ENCODE results near the gene PRKCH. TPM values are rescaled to one million over a fixed set of nuclear protein-coding genes. Genes with fewer than 3 reads are reported as not detected.

The PRKCH gene
- total RNA-seq, 1 donor from 2014 or later = 20.2 TPM

GRCh38 chr14:61325166-61325565 is 3.8 kb downstream of the PRKCH start:
- intact Hi-C loops (cut with DNase I) = no loop called here
- no peaks in the 10 kb centered on the region for H3K36me3 ChIP-seq
- H3K9me3 ChIP-seq = peaks cover 0 to 6% of the 10 kb centered on the region in 2 donors
- no peak for DNase-seq (ENCODE audit: low spot score in 2 of 2)
- no peak overlapping the region for H3K4me3 ChIP-seq
- TF ChIP-seq, protein P1, sequence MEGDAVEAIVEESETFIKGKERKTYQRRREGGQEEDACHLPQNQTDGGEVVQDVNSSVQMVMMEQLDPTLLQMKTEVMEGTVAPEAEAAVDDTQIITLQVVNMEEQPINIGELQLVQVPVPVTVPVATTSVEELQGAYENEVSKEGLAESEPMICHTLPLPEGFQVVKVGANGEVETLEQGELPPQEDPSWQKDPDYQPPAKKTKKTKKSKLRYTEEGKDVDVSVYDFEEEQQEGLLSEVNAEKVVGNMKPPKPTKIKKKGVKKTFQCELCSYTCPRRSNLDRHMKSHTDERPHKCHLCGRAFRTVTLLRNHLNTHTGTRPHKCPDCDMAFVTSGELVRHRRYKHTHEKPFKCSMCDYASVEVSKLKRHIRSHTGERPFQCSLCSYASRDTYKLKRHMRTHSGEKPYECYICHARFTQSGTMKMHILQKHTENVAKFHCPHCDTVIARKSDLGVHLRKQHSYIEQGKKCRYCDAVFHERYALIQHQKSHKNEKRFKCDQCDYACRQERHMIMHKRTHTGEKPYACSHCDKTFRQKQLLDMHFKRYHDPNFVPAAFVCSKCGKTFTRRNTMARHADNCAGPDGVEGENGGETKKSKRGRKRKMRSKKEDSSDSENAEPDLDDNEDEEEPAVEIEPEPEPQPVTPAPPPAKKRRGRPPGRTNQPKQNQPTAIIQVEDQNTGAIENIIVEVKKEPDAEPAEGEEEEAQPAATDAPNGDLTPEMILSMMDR (IDR thresholded peaks at IDR 0.05) = no peak
- no peak overlapping the region for H3K27ac ChIP-seq
- H3K4me1 ChIP-seq = peaks cover 0 to 6% of the 10 kb centered on the region in 2 donors
- no peaks in the 10 kb centered on the region for H3K27me3 ChIP-seq

DNA sequence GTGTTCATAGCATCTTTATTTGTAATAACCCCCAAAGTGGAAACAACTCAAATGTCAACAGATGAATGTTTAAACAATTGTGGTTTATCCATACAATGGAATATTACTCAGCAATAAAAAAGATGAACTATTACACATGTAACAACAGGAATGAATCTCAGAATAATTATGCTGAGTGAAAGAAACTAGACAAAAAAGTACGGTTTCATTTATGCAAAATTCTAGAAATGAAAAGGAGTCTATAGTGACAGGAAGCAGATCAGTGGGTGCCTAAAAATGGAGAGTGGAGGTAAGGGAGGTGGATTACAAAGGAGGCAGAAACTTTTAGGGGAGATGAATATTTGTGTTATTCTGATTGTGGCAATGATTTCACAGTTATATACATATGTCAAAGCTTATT is 4.8 kb downstream of the PRKCH start:
- H3K9me3 ChIP-seq = peaks cover 0 to 6% of the 10 kb centered on the region in 2 donors
- intact Hi-C loops (cut with DNase I) = no loop called here
- no peak for DNase-seq (ENCODE audit: low spot score in 2 of 2)
- no peaks in the 10 kb centered on the region for H3K36me3 ChIP-seq
- no peak overlapping the region for H3K4me3 ChIP-seq
- TF ChIP-seq, protein P1 (IDR thresholded peaks at IDR 0.05) = no peak
- H3K27me3 ChIP-seq = no peaks in the 10 kb centered on the region
- H3K4me1 ChIP-seq = peaks cover 0 to 3% of the 10 kb centered on the region in 2 donors
- no peak overlapping the region for H3K27ac ChIP-seq

- Histone ChIP-seq H3K27ac (no peak overlapping the region), H3K4me3 (no peak overlapping the region), H3K9me3 (peaks cover 0 to 6% of the 10 kb centered on the region in 2 donors), H3K36me3 (no peaks in the 10 kb centered on the region), H3K27me3 (no peaks in the 10 kb centered on the region), H3K4me1 (peaks cover 0 to 2% of the 10 kb centered on the region in 2 donors)
- TF ChIP-seq, protein P1 (IDR thresholded peaks at IDR 0.05) = no peak
- intact Hi-C loops (cut with DNase I) = no loop called here
- no peak for DNase-seq (ENCODE audit: low spot score in 2 of 2)
These were observed 5.5 kb downstream of the PRKCH start for GRCh38 chr14:61326847-61327246.

DNA sequence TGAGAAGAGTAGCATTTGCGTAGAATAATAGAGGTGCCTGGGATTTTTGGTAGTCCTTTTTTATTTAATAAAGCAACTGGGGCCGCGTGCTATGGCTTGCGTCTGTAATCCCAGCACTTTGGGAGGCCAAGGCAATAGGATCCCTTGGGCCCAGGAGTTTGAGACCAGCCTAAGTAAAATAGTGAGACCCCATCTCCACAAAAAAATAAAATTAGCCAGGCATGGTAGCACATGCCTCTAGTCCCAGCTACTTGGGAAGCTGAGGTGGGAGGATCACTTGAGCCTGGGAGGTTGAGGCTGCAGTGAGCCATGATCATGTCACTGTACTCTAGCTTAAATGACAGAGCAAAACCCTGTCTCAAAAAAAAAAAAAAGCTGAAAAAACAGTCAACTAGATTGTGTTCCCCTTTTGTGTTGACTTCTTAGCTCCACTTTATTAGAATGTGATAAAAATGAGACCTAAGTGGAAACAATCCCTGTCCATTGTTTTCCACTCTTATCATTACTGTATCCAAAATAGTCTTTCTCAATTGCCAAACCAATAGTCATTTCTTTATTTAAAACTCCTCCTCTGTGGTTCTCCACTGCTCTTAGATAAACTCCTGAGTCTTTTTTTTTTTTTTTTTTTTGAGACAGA is 7.4 kb downstream of the PRKCH start:
- no peaks in the 10 kb centered on the region for H3K4me1 ChIP-seq
- no peak overlapping the region for H3K4me3 ChIP-seq
- intact Hi-C loops (cut with DNase I) = no loop called here
- H3K9me3 ChIP-seq = peaks cover 0 to 6% of the 10 kb centered on the region in 2 donors
- TF ChIP-seq, protein P1 (IDR thresholded peaks at IDR 0.05) = no peak
- no peak for DNase-seq (ENCODE audit: low spot score in 2 of 2)
- H3K27me3 ChIP-seq = no peaks in the 10 kb centered on the region
- H3K36me3 ChIP-seq = no peaks in the 10 kb centered on the region
- no peak overlapping the region for H3K27ac ChIP-seq

GRCh38 chr14:61329478-61330051 is 8.2 kb downstream of the PRKCH start:
- no peaks in the 10 kb centered on the region for H3K4me1 ChIP-seq
- H3K27ac ChIP-seq = no peak overlapping the region
- no peak for DNase-seq (ENCODE audit: low spot score in 2 of 2)
- H3K27me3 ChIP-seq = no peaks in the 10 kb centered on the region
- peaks cover 0 to 6% of the 10 kb centered on the region in 2 donors for H3K9me3 ChIP-seq
- H3K36me3 ChIP-seq = no peaks in the 10 kb centered on the region
- no peak overlapping the region for H3K4me3 ChIP-seq
- TF ChIP-seq, protein P1 (IDR thresholded peaks at IDR 0.05) = no peak
- intact Hi-C loops (cut with DNase I) = no loop called here

All from ascending aorta (tissue), 2 donors.